SKM-1 (cell line): ENCODE measurements around the gene ZP1.

Experiments
- DNase-seq: peaks from one replicate; lab custom pipeline; 2025; ENCODE audit not compliant: unreplicated experiment; lab: John Stamatoyannopoulos, UW

Gene ZP1

DNA sequence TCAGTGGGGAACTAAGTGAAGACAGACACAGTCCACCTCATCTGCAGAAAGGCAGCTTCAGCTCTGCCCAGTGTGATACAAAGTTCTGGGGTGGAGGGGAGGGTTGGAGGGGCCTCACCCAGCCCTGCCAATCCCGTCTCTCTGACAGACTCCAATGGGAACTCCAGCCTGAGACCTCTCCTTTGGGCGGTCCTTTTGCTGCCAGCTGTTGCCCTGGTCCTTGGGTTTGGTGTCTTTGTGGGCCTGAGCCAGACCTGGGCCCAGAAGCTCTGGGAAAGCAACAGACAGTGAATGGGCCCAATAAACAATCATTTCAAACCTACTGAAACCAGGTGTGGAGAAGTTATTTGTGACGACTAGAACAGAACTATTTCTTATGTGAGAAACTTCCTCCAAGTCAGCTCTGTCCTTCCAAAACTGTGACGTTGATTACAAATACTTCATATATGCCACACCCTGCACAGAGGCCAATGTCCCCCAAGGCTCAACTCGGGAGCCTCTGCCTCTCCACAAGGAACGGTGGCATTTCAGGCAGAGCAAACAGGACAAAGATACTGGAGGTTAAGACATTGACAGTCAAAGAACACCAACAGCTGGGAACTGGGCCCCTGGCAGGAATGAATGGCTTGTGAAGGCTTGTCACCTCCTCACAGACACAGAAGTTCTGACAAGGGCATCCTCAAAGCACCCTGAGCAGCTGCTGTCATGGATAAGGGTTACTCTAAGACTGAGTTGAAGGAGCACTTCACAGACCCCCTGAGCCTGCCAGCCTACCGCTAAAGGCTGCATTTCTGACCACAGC is 8.2 kb downstream of the ZP1 start:
- DNase-seq, result no peak

DNA sequence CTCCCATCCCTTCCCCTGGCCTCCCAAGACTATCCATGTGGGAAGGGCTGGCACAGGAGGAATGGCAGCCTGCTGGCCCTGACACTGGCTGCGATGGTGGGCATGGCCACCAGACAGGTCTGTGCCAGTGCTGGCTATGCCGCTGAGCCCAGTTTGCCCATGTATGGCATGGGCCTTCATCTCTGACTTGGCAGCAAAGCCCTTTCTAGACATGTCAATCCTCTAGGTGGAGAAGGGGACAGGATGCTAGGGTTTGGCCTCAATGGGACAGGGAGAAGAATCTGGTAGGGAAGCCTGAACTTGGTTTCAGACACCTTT is 8.8 kb downstream of the ZP1 start:
- no peak for DNase-seq

DNA sequence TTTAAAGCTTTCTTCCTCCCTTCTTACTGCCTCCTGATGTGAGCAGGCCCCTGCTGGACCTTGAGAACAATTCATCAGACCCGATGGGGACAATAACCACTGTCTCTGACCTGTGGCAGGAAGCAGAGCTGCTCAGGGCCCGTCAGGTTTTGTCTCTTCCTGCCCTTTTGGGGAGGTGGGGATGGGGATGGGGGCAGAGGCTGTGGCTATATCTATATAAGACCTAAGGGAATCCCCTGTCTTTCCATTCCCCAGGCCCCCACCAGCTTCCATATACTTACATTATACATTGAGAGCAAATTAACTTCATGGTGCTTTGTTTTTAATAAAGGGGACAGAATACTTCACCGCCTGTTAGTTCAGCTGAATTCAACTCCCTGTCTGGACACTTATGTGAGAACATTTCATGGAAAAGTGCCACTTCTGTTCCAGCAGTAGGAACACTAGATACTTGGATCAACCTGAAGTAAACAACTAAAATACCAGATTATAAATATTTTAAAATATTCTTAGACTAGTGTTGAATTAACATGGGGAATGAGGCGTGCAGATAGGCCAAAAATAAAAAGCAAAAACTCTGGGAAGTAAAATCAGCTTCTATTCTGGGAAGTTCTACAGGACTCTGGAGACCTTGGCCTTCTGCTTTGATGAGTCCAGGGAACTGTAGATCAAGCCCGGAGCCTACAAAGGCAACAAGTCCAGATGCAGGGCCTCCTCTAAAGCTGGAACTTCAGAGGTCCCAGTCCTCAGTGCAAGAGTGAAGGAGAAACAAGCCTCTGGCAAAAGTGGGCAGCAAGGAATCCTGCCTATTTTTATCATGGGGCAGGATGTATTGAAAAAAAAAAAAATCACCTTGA is 11.1 kb downstream of the ZP1 start:
- DNase-seq, result no peak

DNA sequence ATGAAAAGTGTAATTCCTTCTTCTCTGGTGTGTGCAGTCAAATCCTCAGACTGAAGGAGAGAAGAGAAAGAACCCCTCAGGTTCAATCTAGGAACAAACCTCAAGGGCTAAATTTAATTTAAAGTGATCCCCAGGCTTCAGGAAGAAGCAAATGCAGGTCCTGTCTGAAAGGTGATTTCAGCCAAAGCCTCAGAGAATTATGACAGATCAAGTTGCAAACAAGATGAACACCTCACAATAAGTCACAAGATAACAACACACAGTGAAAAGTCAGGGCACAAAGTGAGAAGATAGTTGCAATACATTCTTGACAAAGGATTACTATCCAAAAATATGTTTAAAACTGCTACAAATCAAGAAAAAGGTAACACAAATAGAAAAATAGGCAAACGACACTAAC is 11.8 kb downstream of the ZP1 start:
- DNase-seq, result no peak

DNA sequence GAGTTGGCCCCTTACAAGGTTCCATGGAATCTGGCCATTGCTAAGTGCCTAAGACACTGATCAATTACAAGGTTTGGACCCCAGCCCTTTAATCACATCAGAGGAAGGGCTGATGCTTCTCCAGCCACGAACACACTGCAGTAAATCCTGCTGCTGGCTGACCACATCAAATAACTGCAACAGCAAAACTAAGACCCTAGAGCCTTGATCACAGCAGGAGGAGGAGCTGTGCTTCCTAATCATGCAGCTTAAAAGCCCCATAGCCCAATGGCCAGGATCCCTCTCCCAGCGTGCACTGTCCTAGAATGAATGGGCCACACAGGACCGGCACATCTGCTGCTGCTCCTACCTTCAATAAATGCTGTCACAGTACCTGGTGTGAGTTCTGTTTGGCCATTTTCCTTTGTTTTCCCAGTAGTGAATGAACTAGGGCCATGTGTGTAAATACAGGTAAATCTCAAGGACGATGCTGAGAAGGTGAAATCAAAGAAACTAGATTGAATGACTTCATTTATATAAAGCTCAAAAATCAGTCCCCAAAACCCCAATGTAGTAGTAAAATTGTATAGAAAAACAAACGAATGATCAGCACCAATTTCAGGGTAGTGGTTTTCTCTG is 12.7 kb downstream of the ZP1 start:
- no peak for DNase-seq

DNA sequence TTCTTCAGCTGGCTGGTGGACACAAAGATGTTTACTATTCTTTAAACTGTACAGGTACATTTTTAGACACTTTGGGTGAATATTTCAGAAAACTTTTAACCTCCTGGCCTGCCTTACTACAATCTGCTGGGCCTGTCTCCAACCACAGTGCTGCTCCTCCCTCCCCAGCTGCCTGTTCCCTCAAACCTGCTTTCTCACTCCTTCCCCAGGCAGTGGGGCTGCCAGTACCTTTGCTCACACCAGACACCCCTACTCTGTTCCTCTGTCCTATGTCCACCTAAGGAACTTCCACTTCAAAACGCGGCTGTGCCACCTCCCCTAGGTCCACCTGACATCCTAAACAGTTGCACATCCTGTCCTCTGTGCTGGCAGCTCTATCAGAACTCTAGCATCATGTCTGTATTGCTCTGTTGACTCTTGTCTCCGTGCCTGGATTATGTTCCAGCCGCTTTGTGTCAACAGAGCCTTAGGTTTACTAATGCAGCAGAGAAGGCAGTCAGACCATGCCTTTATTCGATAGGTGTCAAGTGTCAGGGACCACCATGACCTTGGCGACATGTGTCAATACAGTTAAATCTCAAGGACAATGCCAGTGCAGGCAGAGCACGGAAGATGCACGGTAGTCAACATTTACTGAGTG is 13.4 kb downstream of the ZP1 start:
- DNase-seq, result no peak

DNA sequence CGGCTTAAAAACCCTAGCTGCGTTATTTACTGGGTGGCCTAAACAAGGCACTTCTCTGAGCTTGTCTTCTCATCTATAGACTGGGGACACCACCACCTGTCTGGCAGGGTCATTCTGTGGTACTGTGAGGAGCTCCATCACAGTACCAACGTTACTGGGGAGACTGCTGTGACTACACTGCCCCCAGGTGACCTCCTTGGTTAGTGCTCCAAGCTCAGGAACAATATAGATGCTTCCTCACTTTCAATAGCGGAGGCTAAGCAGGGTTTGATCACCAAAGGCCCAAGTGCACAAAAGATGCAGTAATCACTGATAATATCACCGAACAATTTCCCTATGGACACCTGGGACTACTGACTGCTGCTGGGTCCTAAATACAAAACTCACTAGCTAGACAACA is 20.2 kb downstream of the ZP1 start:
- peak; percentile 53 for DNase-seq

DNA sequence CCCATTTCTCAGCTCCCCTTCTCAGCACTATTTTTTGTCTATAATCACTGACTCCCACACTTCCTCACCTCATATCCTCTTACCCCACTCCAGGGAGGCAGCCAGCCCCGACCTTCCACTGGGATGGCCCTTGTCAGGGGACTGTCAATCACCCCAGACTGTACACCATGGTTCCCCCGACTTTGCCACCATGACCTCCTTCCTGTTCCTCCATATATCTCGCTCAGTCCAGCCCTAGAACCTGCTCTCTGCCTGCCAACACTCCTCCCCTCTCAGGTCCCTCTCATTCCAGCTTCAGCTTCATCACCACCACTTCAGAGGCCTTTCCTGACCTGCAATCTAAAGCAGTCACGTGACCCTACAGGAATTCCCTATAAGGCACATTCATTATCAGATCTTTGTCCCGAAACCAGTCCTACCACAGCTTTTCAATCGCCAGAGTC is 22.5 kb downstream of the ZP1 start:
- DNase-seq, result no peak

DNA sequence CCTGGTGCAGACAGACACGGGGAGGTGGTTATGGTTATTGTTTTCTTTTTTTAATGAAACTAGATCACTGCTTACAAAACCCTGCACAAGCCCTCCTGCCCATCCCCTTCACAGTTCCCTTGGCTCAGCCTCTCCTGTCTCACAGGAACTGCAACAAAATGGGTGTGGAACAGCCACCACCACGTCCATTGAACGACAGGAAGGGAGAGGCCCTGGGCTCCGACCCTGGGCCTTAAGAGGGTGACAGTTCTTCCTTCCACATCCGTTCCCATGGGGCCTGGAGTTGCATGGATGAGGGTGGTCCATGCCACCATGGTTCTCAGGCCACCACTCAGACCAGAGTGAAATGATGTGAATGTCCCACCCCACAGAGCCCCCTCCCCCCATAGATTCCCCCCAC is 23.4 kb downstream of the ZP1 start:
- no peak for DNase-seq

DNA sequence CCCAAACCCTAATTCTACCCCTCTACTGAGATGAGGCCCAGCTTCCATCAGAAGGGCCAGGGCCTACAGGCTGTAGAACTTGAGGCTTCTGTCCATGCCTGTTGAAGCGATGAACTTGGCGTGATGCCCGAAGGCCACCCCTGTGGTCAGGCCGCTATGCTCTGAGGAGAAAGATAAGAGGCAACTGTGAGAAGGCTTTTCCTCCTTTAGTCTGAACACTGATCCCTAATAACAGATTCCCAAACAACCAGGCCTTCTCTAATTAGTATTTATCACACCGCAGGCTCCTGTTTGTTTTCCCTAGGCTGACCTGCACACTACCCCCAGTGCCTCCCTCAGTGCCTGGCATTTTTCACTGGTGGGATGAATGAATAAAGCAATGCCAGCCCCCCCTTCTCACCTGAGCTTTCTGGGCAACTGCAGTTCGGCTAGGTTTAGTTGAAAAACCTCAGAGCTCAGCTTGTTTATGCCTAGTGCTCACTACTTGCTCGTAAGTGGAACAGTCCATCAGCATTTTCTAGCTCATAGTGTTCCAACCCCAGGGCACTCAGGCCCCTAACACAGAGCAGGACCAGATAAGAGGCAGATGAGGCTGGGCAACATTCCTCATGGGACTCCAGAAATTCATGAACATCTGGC is 23.9 kb downstream of the ZP1 start:
- no peak for DNase-seq

DNA sequence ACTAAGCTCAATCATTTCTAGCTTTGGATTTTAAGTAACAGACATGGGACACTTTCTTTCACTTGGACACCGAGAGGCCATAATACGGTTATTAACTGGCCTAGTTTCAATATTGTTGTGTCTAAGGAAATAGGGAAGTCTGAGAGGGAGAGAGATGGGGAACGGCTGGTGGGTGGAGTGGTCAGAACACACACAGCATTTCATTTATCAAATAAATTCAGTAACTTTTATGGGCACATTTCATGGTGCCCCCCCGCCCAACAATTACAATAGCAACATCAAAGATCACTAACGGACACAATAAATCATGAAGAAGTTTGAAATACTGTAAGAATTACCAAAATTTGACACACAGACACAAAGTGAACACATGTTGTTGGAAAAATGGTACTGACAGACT is 28.3 kb downstream of the ZP1 start:
- no peak for DNase-seq

DNA sequence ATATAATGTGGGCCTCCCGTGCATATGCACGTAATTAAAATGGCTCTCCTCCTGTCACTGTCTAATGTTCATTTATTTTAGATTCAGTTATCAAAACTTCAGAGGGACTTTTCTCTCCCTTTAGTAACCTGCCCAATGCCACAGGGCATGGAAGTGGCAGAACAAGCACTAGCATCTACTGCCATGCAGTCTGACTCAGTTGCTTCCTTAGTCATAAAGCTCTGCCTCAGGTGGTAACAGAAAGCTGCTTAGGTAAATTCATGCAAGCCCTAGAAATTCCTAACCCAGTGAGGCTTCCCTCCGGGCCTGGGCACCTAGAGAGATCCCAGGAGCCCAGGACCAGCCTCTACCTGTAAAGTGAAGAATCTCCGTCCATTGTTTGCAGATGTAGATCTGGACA is 30.2 kb downstream of the ZP1 start:
- no peak for DNase-seq

DNA sequence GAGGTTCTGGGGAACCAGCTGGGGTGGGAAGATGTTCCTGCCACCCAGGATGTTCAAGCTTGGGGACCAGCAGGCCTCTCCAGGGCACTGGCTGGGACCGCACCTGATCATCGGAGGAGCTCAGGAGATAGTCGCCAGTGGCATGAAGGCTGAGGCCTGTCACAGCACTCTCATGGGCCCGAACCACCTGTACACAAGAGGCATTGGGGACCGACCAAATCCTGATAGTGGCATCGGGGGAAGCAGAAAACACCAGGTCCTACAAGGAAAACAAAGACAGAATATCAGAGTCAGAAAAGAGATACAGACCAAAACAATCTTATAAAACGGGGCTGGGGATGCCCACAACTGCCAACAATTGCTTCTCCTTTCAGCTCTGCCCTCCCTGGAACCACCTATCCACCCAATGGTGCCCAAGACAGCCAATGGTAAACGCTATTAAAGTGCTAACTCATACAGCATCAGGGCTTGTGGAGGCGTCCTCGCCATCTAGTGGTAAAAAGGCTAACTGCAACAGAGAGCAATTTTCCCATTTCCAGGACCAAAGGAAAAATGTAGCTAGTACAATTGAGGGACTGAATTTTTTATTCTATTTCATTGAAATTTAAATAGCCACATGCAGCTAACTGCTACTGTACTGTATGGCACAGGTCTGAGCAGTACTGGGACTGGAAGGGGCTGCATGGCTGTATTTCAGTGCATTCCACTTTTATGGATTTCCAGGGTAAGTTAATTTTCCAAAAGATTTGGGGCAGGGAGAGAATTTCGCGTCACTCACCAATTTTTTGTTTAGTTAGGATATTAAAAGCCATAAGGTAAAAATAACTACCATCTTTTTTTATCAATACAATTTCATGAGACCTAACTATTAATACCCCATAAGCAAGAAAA is 31.9 kb downstream of the ZP1 start:
- no peak for DNase-seq

DNA sequence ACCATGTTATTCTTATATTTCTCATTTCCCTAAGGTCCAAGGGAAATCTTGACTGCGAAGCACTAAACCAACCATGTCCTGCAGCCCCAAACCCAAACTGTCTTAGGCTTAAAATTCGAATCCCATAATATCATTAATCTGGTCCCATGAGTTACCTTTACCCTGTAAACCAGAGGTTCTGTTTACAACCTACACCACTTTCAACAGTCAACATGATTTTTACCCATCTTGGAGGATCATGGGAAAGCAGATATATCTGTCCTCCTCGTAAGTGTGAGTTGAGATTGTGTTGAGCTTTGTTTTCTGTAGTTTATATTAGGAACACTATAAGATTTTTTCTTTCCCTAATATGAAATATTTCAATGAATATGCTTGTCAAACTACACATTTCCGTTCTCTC is 32.6 kb downstream of the ZP1 start:
- no peak for DNase-seq

DNA sequence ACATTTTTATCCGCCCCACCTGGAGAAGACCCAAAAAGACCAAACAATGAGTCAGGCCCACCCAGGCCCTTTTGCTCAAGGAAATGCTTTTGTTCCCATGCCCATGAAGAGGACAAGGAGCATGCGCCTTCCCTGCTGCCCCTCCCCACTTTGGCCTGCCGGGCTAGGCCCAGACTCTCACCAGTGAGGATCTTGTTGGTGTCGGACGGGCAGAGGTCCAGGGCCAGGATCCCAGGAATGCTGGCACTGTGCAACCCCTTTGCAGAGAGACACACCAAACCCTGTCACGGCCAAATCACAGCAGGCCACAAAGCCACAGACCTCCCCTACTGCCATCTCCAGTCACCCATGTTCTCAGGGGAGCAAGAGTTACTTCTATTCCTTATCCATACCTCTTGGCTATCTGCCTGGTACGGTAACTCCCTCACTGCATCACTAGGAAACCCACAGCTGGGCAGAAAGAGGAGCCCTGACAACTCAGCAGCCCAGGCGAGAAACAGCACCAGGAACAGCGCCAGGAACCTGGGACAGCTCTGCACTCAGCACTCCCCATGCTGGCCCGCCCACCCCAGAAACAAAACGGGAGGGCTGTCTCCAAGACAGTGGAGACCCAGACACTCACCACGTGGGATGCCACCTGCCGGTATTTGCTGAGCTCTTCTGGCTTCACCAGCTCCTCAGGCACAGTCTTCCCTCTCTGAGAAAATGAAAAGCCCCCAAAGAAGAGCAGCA is 33.5 kb downstream of the ZP1 start:
- DNase-seq, result no peak

DNA sequence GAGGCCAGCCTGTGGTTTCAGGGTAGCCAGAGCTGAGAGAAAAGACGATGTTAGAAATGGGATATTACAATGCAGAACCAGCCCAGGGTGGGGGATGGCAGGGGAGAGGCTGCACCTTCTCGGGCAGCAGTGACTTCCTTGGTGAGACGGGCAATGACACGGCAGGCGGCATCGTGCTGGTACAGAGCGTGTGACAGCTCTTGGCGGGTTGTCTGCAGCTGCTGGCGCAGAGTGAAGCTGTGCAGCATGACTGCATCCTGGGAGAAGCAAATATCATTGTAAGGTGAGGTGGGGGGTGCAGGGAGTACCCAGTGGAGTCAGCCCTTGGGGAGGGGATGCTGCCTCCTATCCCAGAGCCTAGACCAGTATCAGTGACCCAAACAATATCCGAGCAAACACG is 35.3 kb downstream of the ZP1 start:
- DNase-seq, result no peak

DNA sequence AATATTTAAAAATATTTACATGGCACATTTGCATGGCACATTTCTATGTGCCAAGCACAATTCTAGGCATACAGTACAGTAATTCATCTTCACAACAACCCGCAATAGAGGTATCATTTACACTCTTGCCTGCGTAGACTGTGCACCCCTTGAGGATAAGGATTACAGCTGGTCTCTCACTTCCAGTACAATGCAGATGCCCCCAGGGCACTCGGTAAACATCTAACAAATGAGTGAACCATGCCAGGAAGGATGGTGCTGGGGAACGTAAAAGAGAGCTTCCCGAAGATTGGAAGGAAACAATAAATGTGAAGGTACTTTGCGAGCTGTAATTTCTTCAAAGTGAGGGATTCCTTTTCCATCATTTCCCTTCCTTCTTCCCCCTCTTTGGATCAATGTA is 37.7 kb downstream of the ZP1 start:
- no peak for DNase-seq

DNA sequence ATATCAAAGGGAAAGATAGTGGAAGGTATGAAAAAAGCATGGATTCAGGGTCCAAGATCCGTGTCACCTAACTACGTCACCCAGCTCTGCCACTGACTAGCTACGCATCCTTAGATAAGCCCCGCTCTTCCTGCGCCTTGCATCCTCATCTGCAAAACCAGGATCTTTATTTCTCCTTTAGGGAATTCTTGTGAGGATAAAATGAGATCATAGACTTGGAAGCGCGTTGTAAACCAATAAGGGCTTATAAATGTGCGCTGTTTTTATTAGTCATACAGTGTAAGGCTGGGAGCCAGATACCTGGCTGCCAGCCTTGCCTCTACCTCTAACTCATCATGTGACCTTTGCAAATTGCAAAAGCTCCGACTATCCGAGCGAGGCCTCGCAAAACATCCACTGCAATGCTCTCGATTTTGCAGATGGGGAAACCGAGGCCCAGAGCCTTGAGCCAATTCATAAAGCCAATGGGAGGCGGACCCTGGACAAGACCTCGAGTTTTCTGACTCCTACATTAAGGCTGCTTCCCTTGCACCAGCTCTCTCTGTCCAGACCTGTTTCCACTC is 38.3 kb downstream of the ZP1 start:
- DNase-seq, result no peak
